ENCODE measurements around the gene ARHGAP15.

ARHGAP15 gene

GRCh38 chr2:143261986-143262385 lies 132.8 kb downstream of the ARHGAP15 start:
- TF ChIP-seq EZH2phosphoT487 (conservative IDR thresholded peaks at IDR 0.05; ENCODE audit: low read length), result no peak
- TF ChIP-seq CTCF (IDR thresholded peaks at IDR 0.05; ENCODE audit: insufficient read depth, low read length, poor library complexity, severe bottlenecking), result no peak
- no peaks in the 10 kb centered on the region for H3K9me2 ChIP-seq (replicated peaks; ENCODE audit: insufficient read depth, low read length)
- H3K79me2 ChIP-seq (ENCODE audit: insufficient read depth, low read length), result no peaks in the 10 kb centered on the region
- H3K27me3 ChIP-seq (ENCODE audit: low read length), result no peaks in the 10 kb centered on the region
- H4K20me1 ChIP-seq (ENCODE audit: low read depth, low read length), result no peaks in the 10 kb centered on the region
- H2AFZ ChIP-seq (ENCODE audit: low read depth, low read length, severe bottlenecking), result no peak overlapping the region
- H3K4me3 ChIP-seq (ENCODE audit: insufficient read depth, low read length, poor library complexity, severe bottlenecking), result no peak overlapping the region
- H3K4me2 ChIP-seq (ENCODE audit: low read depth, low read length, poor library complexity, severe bottlenecking), result peak overlapping the region; percentile 30
- peak overlapping the region; percentile 52 for H3K27ac ChIP-seq (ENCODE audit: low read depth, low read length)
- 0 out of 2 replicates have a peak overlapping the region, but pooled peaks have one; percentile 1 for H3K9ac ChIP-seq (ENCODE audit: low read length)
- no peaks in the 10 kb centered on the region for H3K9me3 ChIP-seq (ENCODE audit: insufficient read depth, low read length)
- 0 out of 2 replicates have a peak, but pooled peaks cover 4% of the 10 kb centered on the region for H3K36me3 ChIP-seq (ENCODE audit: low read length)
- H3F3A ChIP-seq (ENCODE audit: insufficient read depth), result peaks cover 3% of the 10 kb centered on the region; the same call in 1 of the 2 replicates

- no peaks in the 10 kb centered on the region for H3K9me2 ChIP-seq (replicated peaks; ENCODE audit: insufficient read depth, low read length)
- H3K36me3 ChIP-seq (ENCODE audit: low read length), result 0 out of 2 replicates have a peak, but pooled peaks cover 6% of the 10 kb centered on the region
- H3K79me2 ChIP-seq (ENCODE audit: insufficient read depth, low read length), result no peaks in the 10 kb centered on the region
- no peaks in the 10 kb centered on the region for H3K27me3 ChIP-seq (ENCODE audit: low read length)
- H3K27ac ChIP-seq (ENCODE audit: low read depth, low read length), result peak overlapping the region; percentile 52; the same call in 1 of the 2 replicates
- no peak overlapping the region for H3K4me3 ChIP-seq (ENCODE audit: insufficient read depth, low read length, poor library complexity, severe bottlenecking)
- no peak overlapping the region for H3K9ac ChIP-seq (ENCODE audit: low read length)
- H3K4me2 ChIP-seq (ENCODE audit: low read depth, low read length, poor library complexity, severe bottlenecking), result peak overlapping the region; percentile 30
- H3K9me3 ChIP-seq (ENCODE audit: insufficient read depth, low read length), result no peaks in the 10 kb centered on the region
- H3F3A ChIP-seq (ENCODE audit: insufficient read depth), result peaks cover 3% of the 10 kb centered on the region; the same call in 1 of the 2 replicates
- TF ChIP-seq EZH2phosphoT487 (conservative IDR thresholded peaks at IDR 0.05; ENCODE audit: low read length) (no peak), CTCF (IDR thresholded peaks at IDR 0.05; ENCODE audit: insufficient read depth, low read length, poor library complexity, severe bottlenecking) (no peak)
- H4K20me1 ChIP-seq (ENCODE audit: low read depth, low read length), result no peaks in the 10 kb centered on the region
- H2AFZ ChIP-seq (ENCODE audit: low read depth, low read length, severe bottlenecking), result no peak overlapping the region
These were observed 133.2 kb downstream of the ARHGAP15 start for GRCh38 chr2:143262389-143262788.

GRCh38 chr2:143263066-143263625 lies 133.9 kb downstream of the ARHGAP15 start:
- H3K36me3 ChIP-seq (ENCODE audit: low read length), result 0 out of 2 replicates have a peak, but pooled peaks cover 6% of the 10 kb centered on the region
- no peaks in the 10 kb centered on the region for H3K9me2 ChIP-seq (replicated peaks; ENCODE audit: insufficient read depth, low read length)
- no peak overlapping the region for H3K4me3 ChIP-seq (ENCODE audit: insufficient read depth, low read length, poor library complexity, severe bottlenecking)
- no peak overlapping the region for H3K4me2 ChIP-seq (ENCODE audit: low read depth, low read length, poor library complexity, severe bottlenecking)
- peaks cover 3% of the 10 kb centered on the region; the same call in 1 of the 2 replicates for H3F3A ChIP-seq (ENCODE audit: insufficient read depth)
- no peaks in the 10 kb centered on the region for H3K9me3 ChIP-seq (ENCODE audit: insufficient read depth, low read length)
- no peak for TF ChIP-seq EZH2phosphoT487 (conservative IDR thresholded peaks at IDR 0.05; ENCODE audit: low read length)
- no peak for TF ChIP-seq CTCF (IDR thresholded peaks at IDR 0.05; ENCODE audit: insufficient read depth, low read length, poor library complexity, severe bottlenecking)
- no peaks in the 10 kb centered on the region for H3K27me3 ChIP-seq (ENCODE audit: low read length)
- no peak overlapping the region for H3K9ac ChIP-seq (ENCODE audit: low read length)
- H3K27ac ChIP-seq (ENCODE audit: low read depth, low read length), result no peak overlapping the region
- no peaks in the 10 kb centered on the region for H4K20me1 ChIP-seq (ENCODE audit: low read depth, low read length)
- H3K79me2 ChIP-seq (ENCODE audit: insufficient read depth, low read length), result no peaks in the 10 kb centered on the region
- H2AFZ ChIP-seq (ENCODE audit: low read depth, low read length, severe bottlenecking), result no peak overlapping the region

Measured in SU-DHL-6 (cell line).